Esophagus squamous epithelium (tissue), 5 donors: ENCODE data around the gene FHIT. TPM values are rescaled to one million over a fixed set of nuclear protein-coding genes. Genes with fewer than 3 reads are reported as not detected.

Source experiments
- DNase-seq: peaks from one replicate; lab custom pipeline; 2025; lab: John Stamatoyannopoulos, UW
- H3K27ac ChIP-seq, 4 donors: fragments of 200-600 bp; sonication (generic); one replicate each; pipeline ENCODE4 v1.5.1; 2016 to 2019; ENCODE audit warnings: mild to moderate bottlenecking in 1 of 4
- H3K27me3 ChIP-seq, 4 donors: fragments of 200-600 bp; sonication (generic); 1 replicate in 3 of 4; 2 replicates in 1 of 4; pipeline versions ENCODE4 v1.5.1 to v1.6.0; 2017 to 2021; ENCODE audit warnings: antibody characterized with exemption in 1 of 4
- H3K36me3 ChIP-seq, 3 donors: fragments of 200-600 bp; sonication (generic); one replicate each; pipeline ENCODE4 v1.5.1; 2016 to 2019
- H3K4me1 ChIP-seq, 3 donors: fragments of 200-600 bp; sonication (generic); one replicate each; pipeline ENCODE4 v1.5.1; 2017 to 2019
- H3K4me3 ChIP-seq, 4 donors: fragments of 200-600 bp; sonication (generic); 1 replicate in 3 of 4; 2 replicates in 1 of 4; pipeline ENCODE4 v1.5.1; 2016 to 2019; ENCODE audit warnings: mild to moderate bottlenecking in 2 of 4, moderate library complexity in 1 of 4
- H3K9me3 ChIP-seq, 3 donors: fragments of 200-600 bp; sonication (generic); one replicate each; pipeline ENCODE4 v1.5.1; 2016 to 2019
- POLR2A ChIP-seq, 4 donors: fragments of 450-650 bp; IDR thresholded peaks; one replicate each; pipeline ENCODE4 v1.6.1; 2017; ENCODE audit warnings: antibody characterized with exemption in 4 of 4, mild to moderate bottlenecking in 4 of 4, moderate library complexity in 3 of 4
- WGBS, 2 donors: methylation state at CpG; one replicate each; pipeline ENCODE4 v1.1.5; 2018; 5-methylcytosine and 5-hydroxymethylcytosine counted together
- intact Hi-C: fragments of 100-400 bp; cut with DNase I; formaldehyde crosslinking; loops from one replicate; pipeline ENCODE4 v1.15.0; 2022
- total RNA-seq, 4 donors: library from RNA; depleted of rRNA; stranded (reverse); fragments of >200 nt; gene quantifications; one replicate each; pipeline ENCODE4 v1.1.0, GENCODE V29; 2016
- TF ChIP-seq, protein P1 (sequence below), 6 experiments: fragments of 450-650 bp in 4 of 6; fragments of 200-600 bp in 2 of 6; sonication (generic) in 2 of 6; IDR thresholded peaks; one replicate each; pipeline ENCODE4 v1.5.1; 2016 to 2019; ENCODE audit warnings: antibody characterized with exemption in 6 of 6, mild to moderate bottlenecking in 4 of 6, moderate library complexity in 4 of 6
- donor health status: DM: yes; HTN: yes; CAD: no.

The FHIT gene
- total RNA-seq, 4 donors from 2014 or later = 0.64 to 5.7 (median 3.1) TPM

DNA sequence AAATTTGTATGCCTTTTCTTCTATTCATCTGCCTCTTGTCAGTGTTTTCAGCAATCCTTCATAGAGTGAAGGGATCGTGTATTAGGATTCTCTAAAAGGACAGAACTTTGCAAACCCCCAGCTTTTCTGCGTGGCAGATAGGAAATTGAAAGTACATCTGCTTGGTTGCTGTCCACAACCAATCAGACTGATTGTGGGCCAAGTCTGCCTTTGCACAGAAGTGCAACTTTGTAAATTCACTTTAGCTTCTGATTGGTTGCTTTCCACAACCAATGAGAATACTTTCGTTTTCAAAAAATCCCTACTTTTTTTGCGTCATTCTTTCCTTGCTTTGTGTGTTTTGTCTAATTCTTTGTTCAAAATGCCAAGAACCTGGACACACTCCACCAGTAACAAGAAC is 847.4 kb downstream of the FHIT start:
- DNase-seq = no peak
- H3K4me3 ChIP-seq = no peak overlapping the region

DNA sequence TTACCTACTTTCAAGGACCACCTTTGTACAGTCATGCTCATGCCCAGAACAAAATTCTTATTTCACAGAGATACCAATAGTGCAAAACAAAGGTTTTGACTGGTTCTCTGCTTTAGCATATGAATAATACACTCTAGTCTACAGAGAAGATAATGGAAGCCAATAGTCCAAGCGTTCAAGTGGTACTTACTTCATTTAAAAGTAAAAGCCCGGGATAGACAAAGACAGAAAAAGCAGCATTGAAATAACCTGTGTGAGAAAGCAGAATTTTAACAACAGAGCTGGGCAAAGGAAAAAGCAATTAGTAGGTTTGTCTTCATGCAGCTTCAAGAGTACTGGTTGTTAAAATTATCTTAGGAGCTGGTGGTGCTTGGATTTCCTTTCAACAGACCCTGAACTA is 848.3 kb downstream of the FHIT start:
- H3K4me1 ChIP-seq = no peaks in the 10 kb centered on the region
- H3K9me3 ChIP-seq = no peaks in the 10 kb centered on the region
- no peak overlapping the region for H3K27ac ChIP-seq
- DNase-seq = no peak
- intact Hi-C loops = no loop called here
- TF ChIP-seq, protein P1, sequence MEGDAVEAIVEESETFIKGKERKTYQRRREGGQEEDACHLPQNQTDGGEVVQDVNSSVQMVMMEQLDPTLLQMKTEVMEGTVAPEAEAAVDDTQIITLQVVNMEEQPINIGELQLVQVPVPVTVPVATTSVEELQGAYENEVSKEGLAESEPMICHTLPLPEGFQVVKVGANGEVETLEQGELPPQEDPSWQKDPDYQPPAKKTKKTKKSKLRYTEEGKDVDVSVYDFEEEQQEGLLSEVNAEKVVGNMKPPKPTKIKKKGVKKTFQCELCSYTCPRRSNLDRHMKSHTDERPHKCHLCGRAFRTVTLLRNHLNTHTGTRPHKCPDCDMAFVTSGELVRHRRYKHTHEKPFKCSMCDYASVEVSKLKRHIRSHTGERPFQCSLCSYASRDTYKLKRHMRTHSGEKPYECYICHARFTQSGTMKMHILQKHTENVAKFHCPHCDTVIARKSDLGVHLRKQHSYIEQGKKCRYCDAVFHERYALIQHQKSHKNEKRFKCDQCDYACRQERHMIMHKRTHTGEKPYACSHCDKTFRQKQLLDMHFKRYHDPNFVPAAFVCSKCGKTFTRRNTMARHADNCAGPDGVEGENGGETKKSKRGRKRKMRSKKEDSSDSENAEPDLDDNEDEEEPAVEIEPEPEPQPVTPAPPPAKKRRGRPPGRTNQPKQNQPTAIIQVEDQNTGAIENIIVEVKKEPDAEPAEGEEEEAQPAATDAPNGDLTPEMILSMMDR (IDR thresholded peaks at IDR 0.05) = no peak
- no peak for TF ChIP-seq POLR2A (IDR thresholded peaks at IDR 0.05)
- H3K36me3 ChIP-seq = no peaks in the 10 kb centered on the region
- H3K4me3 ChIP-seq = no peak overlapping the region
- 94 to 98% methylated on average over 2 of the region's 2 CpGs for WGBS, 2 donors
- H3K27me3 ChIP-seq = no peaks in the 10 kb centered on the region

More for the DNA sequence above, 847.4 kb downstream of the FHIT start:
- H3K36me3 ChIP-seq = no peaks in the 10 kb centered on the region
- H3K27ac ChIP-seq = no peak overlapping the region
- TF ChIP-seq, protein P1 (IDR thresholded peaks at IDR 0.05) = no peak
- no peak for TF ChIP-seq POLR2A (IDR thresholded peaks at IDR 0.05)
- H3K4me1 ChIP-seq = no peaks in the 10 kb centered on the region
- intact Hi-C loops = no loop called here
- H3K9me3 ChIP-seq = no peaks in the 10 kb centered on the region
- WGBS, 2 donors = 71 to 81% methylated on average over 4 of the region's 4 CpGs
- no peaks in the 10 kb centered on the region for H3K27me3 ChIP-seq

DNA sequence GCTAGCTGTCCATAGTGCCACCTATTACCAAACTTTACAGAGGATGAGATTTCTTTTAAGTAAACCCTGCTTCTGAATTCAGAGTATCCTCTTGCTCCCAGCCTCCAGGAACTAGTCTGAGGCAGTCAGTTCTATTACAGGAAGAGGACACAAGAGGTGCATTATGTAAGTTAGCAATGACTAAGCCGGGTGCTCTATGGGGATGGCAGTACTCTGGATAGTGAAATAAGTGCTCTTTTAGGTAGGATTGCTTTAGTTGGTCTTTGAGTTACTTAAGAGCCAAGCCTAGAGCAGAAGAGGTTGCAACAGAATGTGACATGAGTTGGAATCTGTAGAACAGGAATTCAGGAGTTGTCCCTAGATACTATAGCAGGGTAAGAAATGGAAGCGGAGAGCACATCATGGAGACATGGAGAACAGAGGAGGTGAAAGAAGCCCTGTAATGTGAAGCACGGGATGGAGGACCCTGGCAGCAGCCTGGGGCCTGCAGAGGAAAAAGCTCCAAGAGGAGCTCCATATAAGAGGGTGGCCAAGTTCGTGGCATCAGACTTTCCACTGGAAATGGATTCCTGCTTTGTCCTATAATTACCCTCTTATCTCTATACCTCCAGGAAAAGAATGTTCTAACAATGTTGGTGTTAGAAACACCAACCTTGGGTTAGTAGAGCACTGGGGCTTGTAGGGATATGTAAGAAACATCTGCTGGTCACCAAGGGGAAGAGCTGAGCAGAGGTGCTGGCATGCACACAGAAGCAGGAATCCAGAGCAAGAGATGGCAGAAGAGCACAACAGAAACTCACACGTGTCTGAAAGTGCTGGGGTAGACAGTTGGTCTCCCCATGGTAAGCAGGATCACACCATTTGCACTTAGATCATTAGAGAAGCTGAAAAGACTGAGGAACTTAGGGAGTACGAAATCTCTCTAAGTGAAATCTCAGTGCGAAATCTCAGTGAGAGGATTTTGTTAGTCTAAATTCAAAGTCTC is 851.1 kb downstream of the FHIT start:
- Histone ChIP-seq H3K4me1 (no peaks in the 10 kb centered on the region), H3K27me3 (no peaks in the 10 kb centered on the region), H3K9me3 (no peaks in the 10 kb centered on the region), H3K27ac (no peak overlapping the region), H3K36me3 (no peaks in the 10 kb centered on the region), H3K4me3 (no peak overlapping the region)
- intact Hi-C loops = no loop called here
- no peak for TF ChIP-seq POLR2A (IDR thresholded peaks at IDR 0.05)
- TF ChIP-seq, protein P1 (IDR thresholded peaks at IDR 0.05) = no peak
- 71 to 80% methylated on average over 6 of the region's 7 CpGs for WGBS, 2 donors
- DNase-seq = no peak

DNA sequence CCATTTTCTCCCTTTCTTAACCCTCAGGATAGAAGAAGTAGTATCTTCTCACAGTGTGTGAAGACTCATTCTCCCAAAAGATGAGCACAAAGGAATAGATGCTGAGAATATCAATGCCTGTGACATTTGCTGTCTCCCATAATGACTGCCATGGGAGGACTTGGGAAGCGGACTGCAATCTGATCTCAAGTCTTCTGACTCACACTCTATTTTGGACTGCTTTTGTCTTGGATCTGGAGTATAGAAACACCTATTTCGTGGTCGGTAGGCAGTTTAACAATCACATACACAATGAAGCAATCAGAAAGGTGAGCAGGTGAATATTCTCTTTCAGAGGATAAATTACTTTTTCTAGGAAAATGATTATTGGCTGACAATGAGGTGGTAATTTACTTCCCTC is 852.0 kb downstream of the FHIT start:
- 45 to 61% methylated on average over 3 of the region's 3 CpGs for WGBS, 2 donors

More for the DNA sequence above, 852.0 kb downstream of the FHIT start:
- TF ChIP-seq POLR2A (IDR thresholded peaks at IDR 0.05) = no peak
- TF ChIP-seq, protein P1 (IDR thresholded peaks at IDR 0.05) = no peak
- DNase-seq = no peak
- intact Hi-C loops = no loop called here
- Histone ChIP-seq H3K4me3 (no peak overlapping the region), H3K27me3 (no peaks in the 10 kb centered on the region), H3K27ac (no peak overlapping the region), H3K9me3 (no peaks in the 10 kb centered on the region), H3K4me1 (no peaks in the 10 kb centered on the region), H3K36me3 (no peaks in the 10 kb centered on the region)
